NCI-H2171 treated with DMSO at 0.1 percent for 48 hours (cell line): ENCODE measurements around the gene ITPRID2.
"Not testable (repeated sequence)": the region's sequence is repeated elsewhere in the genome, so short reads cannot be mapped to it uniquely, and the experiment has no call there.

ENCODE experiments used
- DNase-seq: peaks from one replicate; lab custom pipeline; 2025; lab: John Stamatoyannopoulos, UW

The ITPRID2 gene

DNA sequence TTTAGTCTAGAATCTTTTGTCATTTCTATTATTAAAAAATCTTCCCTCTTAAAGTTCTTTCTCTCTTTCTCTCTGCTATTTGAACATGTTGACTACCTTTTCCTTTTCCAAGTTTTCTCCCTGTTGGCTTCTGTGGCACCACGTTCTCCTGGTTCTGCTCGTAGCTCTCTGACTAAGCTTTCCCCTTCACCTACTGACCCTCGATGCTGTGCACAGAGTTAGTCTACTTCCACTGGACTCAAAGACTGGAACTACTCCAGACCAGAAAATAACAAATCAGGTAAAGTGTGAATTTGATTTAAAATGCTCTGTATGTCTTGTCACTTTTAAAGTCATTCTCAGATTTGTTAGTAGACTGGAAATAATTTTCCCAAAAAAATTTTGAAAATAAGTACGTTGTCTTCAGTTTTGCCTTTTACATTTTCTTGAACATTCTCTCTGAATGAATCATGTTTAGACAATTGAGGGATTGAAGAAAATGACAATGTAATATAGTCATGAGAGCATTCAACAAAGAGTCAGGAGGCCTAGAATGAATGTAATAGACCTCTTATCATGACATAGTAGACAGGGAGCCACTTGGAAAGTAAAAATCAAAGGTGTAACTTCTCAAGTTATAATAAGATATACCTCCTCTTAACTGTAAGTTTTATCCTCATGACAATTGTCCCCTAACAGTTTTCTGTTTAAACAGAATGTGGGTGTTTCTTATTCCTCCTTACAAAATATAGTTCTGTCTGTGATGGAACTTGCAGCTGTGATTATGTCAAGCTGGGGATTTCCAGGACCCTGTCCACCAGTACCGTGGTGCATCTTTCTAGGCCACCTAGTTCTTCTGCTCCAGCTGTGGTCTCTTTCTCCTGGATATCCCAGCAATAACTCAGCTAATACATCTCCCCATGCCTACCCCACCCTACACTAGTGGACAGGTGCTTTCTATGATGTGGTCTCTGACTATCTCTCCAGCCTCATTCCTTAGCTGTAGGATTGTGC lies 25.5 kb downstream of the ITPRID2 start:
- no peak for DNase-seq

DNA sequence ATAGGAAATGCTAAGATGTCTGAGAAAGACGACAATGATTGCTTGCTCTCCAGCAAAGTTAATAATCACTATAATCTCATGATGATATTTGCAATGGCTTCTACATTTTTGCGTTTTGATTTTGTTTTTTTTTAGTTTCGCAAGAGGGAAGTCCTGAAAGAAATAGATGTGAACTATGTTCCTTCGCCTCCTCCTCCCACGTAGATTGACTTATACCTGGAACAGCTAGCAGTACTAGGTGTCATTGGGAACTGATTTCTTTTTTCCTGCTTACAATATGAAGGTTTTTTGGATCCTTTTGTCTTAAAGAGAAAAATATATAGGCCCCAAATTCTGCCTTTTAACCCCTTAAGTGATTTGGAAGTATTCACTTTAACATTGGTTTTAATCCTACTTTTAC lies 26.7 kb downstream of the ITPRID2 start:
- no peak for DNase-seq

DNA sequence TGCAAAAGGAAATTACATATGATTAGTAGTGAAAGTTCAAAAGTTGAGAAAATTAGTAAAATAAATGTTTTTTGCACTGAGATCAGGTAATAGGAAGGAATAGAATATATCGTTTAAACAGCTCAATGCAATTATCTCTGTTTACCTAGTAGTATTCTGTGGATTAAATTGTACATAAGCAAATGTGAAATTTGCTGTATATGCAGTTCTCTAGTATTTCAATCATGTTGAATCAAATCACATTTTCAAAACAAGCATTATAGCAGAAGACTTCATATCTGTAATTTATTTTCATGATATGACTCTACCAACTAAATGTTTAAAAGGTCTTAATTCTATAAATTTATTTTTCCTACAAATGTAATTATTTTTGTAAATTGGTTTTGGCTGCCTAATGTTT lies 31.6 kb downstream of the ITPRID2 start:
- DNase-seq: no peak

DNA sequence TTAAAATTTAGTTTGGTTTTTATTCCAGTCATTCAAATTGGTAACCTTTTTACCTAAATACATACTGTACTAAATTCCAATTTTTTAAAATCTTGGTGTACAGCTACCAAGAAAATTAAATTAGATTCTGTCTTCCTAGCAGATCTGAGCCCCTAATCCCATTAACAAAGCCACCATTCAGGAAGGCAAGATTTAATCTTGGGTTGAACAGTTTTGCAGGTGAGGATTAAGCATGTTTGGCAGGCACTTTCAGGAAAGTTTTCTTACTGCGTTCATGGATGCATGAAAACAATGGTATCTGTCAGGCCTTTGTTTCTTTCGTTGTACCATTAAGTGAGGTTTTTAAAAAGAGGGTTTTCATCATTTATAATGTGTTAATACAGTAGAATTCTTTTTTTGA lies 32.8 kb downstream of the ITPRID2 start:
- no peak for DNase-seq

DNA sequence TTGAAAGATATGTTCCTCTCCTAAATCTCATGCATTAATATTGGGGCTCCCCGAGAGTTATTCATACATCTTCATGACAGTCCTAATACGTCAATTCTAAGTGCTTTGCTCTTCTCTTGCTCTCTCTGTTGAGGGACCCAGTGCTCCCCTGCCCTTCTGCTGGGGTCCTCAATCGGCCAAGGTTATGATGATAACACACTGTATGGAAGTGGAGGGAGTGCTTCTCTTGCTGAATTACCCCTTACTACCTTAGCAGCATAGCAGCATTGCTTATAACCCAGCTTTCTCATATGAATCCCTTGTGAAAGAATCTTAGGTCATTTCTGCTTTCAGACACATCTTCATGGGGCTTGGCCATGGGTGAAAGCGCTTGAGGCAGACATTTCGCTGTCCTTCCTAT lies 43.2 kb downstream of the ITPRID2 start:
- no peak for DNase-seq

DNA sequence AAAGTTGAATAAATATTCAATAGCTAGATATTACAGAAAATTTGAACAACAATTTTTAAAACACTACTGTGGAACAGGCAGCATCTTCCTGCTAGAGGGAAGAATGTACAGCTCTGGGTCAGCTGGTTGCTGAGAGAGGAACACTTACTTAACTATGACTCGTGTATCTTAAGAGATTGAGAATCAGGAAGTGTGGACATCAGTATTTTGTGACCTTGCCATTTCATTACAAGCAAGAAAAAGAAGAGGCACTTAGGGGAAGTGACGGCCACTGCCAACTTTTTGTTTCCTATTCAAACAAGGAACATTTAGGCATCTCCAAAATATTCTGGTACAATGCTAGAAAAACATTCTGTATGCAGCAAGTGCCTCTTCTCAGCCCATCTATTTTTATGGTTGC lies 45.9 kb downstream of the ITPRID2 start:
- no peak for DNase-seq

DNA sequence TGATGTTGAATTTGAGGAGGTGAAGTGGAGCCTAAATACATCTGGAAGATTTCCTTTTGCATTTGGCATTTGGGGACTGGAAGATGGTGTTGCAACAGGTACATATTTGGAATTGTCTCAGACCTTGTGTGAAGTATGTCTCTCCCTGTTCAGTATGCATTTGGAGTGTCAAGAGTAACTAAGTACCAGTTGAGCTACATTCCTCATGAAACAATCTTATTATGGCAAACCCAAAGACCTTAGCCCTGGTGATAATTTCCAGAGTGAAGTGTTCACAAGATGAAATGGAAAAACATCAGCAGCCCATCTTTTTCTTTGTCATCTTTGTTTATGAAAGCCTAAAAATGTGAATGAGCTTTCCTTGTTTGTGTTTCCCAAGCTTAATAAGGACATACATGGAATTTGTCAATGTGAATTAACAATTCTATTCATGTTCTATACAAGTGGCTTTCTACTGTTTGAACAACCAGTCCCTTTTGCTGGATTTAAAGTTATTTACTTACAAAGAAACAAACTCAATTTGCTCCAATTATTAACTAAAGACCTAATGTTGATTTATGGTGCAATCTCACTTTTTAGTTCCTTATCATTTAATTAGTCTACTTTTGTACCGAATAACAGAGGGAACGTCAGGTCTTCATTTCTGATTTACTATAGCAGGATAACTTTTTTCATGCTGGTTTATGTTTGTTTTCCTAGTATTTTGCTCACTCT lies 52.0 kb downstream of the ITPRID2 start:
- no peak for DNase-seq

DNA sequence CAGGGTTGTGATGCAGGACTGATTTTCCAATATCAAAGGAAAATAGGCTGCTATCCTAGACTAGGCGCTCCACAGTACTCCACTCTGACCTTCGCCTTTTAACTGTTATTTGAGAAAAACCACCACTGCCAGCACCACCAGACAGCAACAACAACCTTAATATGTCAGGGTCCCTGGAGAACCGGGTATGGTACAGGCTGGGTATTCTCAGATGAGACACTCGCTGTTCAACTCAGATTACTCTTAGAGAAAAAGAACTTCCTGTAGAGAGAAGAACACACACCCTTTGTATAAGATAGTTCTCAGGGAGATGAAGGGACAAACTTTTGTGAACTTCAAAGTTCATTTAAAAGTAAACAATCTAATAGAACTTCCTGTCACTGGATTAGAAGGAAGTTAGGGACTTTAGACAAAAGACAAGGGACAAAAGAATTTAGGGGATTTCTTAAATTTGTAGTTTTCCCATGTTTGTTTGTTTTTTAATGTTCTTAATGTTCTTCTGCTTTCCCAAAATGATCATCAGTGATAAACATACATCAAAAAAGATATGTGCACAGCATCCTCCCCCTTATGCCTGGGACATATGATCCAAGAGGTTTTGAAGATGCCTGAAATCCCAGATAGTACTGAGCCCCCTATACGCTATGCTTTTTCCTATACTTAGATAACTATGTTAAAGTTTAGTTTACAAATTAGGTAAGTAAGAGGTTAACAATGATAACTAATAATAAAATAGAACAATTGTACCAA lies 52.8 kb downstream of the ITPRID2 start:
- no peak for DNase-seq

DNA sequence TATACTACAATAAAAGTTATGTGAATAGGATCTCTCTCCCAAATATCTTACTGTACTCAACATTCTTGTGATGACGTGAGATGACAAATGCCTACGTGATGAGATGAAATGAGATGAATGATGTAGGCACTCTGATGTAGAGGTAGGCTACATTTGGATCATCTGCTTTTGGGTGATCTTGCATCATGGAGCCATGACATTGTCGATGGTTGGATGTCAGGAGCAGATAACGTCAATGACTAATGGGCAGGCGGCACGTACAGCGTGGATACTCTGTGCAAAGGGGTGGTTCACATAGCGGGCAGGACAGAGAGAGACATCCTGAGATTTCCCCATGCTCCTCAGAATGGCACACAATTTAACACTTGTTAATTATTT lies 53.4 kb downstream of the ITPRID2 start:
- DNase-seq: no peak

DNA sequence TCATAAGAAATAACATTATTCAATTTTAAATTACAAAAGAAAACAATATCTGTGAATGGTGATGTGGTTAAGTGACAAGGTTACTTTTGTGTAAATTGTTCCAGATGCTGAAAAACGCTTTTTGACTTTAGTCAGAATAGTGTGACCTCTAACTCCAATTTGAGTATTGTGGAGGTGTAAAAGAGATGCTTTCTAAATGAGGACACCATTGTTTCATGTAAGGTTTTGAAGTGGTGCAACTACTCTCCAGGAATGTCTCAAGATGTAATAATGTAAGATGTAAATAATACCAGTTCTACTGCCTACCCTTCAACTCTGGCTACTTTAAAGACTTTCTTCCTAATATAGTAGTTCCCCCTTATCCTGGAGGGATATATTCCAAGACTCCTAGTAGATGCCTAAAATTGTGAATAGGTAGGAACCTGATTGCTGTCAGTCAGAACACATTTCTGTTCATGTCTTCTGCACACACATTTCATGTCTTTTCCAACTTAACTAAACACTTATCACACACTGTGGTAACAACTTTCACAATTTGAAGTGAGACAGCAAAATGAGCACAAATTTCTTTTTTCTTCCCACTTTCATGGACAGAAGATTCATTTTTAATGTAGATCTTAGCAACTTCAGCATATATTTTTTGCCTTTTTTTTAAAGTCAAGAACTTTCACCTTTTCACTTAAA lies 55.1 kb downstream of the ITPRID2 start:
- no peak for DNase-seq

DNA sequence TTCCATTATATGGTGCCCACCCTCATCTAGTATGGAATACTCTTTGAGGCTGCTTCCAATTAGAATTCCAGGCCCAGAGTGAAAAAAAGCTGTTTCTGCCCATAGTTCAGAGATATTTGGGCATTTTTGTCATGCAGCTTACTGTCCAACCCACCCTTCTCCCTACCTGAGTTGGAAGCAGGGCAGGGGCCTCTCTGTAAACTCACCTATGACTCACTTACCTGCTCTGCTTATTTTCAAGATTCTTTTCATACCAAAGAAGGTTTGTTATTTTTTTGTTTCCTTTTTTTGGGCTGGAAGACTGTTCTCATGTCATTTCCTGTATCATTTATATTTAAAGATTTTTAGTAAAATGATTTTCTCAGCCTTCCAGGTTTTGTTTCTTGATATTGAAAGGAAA lies 55.7 kb downstream of the ITPRID2 start:
- DNase-seq: no peak

DNA sequence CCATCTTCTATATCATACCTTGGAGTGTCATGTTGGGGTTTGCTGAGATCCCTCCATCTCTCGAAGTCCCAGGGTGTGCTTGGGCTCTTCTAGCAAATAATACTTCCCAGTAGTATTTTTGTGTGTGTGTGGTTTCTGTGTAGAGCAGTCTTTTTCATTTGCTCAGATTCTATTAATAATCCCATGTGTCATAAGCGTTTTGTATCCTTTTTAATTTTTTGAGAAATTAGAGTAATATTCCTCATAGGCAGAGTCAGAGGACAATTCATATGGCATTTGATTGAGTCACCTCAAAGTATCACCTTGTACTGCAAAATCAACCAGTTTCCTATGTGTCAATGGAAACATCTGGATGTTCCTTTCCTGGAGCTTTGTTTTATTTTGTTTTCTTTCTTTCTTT lies 56.7 kb downstream of the ITPRID2 start:
- DNase-seq: no peak

DNA sequence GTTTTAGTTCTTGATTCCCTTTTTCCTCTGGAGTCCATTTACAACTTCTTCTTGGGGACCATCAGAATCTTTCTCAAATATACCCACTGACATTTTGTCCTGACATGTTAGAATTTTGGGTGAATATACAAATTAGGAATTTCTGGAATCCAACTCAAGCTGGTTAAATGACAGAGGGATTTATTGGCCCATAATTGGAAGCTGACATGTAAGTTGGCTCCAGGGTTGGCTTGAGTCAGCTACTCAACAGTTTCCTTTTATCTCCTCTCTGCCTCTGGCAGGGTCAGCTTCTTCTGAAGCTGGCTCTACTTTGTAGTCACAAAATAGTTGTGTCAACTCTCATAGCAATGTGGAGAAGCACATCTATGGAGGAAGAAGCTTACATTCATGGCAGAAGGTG lies 57.5 kb downstream of the ITPRID2 start:
- no peak for DNase-seq

DNA sequence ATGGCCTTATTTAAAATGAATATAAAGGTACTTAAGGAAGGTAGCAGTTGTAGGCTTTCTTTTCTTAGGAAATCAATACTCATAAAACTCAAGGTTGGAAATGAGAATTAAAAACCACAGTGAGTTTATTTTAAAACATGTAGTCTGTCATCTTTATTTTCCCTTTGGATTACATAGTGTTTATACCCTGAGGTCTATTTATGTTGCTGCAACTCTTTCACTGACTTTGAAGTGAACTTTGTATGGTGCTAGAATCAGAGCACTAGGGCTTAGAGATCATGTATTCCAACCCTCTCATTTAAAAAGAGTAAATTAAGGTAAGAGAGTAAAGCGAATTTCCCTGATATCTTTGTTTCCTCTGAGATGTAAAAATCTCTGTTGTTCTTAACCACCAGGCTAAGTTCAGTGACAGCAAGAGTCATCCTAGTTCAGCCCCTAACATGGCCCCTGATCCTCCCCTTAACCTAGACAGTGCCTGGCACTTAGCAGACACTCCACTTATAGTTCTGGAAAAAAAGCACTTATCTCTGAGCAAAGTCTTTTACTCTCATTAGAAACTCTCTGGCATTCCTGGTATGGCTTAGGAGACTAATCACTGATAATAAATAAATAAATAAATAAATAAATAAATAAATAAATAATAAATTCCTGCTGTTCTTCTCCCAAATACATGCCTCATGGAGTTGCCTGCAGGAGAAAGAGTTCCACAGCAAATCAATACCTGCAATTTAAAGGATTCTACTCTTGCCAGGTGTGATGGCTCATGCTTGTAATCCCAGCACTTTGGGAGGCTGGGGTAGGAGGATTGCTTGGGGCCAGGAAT lies 61.1 kb downstream of the ITPRID2 start:
- DNase-seq: no peak

DNA sequence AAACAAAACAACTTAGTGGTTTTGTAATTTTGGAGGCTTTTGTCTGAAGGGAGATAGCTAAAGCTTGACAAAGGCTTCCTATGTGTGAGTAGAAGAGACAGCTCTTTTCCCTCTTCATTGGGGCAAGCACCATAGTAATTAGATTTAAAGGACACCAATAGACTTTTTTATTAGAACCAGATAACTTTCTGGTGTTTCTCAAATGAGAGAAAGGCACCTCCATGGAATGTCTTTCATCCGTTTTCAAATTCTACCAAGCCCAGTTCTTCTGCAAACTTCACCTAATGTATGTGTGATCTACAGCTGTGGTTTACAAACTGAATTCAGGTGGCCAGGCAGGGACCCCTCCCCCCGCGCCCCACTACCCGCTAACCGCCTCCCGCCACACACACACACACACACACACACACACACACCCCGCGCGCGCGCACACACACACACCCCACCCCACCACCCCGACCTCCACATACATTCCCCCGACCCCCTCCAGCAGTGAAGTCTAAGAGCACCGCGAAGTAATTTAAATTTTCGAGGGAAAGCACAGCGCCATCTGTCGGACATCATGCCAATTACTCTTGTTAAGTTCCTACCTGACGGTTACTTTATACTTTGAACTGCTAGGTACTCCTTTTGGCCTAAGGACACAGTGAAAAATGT lies 62.5 kb downstream of the ITPRID2 start:
- DNase-seq: no peak

DNA sequence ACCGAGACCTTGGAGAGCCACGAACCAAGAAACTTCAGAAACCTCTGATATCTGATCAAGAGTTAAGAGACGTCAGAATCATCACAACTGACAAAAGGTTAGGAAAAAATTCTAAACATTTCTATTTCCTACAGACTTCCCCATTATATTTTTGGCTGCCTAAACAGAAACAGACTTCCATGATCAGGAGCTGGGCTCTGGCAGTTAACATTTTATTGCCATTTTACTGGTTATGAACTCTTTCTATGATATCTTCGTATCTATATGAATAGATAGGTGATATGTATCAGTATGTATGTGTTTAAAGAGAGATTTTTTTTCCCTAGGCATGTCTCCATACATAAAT lies 63.0 kb downstream of the ITPRID2 start:
- DNase-seq: no peak

DNA sequence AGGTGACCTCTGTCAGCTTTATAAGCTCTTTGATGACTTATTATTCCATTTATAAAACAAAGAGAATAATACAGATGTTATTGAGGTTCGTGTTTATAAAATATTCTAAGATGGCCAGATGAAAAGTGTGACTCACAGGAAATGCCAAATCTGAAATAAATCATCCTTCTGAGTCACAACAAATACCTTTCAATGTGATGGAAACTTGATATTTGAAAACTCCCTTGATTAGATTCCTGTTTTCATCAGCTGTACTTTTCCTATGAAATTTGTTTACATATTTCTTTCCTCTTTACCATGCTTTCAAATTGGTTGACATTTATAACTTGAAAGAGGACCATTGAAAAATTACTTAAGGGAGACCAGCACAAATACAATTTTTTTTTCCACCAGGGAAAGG lies 63.5 kb downstream of the ITPRID2 start:
- DNase-seq: no peak

DNA sequence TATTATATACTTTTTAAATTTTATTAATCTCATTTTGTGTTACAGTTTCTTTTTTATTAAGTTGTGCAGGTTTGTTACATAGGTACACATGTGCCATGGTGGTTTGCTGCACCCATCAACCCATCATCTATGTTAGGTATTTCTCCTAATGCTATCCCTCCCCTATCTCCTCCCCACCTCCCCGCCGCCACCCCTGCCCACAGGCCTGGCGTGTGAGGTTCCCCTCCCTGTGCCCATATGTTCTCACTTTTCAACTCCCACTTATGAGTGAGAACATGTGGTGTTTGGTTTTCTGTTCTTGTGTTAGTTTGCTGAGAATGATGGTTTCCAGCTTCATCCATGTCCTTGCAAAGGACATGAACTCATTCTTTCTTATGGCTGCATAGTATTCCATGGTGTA lies 64.3 kb downstream of the ITPRID2 start:
- not testable (repeated sequence) for DNase-seq

DNA sequence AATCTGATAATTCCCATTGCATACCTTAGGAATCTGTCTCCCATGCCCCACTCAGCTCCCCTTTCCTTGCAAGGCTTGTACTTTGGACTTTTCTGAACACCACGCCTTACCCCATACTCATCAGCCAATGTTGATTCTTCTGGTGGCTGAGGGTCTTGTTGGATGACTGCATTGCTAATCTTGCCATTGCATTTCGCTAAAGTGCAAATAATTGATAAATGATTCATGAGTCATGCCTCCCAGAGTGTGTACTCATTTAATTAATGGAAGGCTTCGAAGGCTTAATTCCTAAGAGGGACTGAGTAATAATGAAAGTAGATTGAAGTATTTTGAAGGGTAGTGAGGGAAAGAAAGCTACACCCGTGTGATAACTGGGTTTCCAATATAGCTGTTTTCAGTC lies 66.1 kb downstream of the ITPRID2 start:
- no peak for DNase-seq

DNA sequence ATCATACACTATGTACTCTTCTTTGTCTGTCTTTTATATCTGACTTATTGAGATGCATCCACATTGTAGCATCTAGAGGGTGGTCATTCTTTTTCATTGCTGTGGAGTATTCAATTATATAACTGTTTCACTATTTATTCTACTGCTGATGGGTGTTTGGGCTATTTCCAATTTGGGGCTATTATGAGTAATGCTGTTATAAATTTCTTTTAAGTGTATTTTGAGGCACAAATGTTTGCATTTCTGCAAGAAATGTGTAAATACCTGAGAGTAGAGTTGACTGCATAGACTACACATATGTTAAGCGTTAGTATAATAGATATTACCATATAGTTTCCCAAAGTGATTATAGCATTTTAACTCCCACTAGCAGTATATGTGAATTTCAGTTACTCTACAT lies 67.2 kb downstream of the ITPRID2 start:
- no peak for DNase-seq

DNA sequence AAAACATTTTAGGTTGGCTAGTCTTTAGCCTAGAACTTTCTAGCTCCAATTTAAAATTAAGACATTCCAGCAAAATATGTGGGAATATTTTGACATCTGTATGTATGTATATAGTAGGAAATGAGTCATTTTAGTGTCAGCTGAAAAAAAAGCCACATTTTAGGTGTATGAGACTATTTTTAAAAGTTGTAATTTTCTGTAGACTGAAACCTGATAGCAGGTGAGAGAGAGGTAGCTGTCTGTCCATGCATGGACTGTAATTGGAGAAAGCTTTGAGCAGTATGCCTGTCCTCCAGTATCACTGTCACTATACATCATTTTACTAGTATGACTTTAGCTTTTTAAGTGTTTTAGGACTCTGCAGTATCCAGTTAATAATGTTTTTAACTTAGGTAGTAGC lies 68.0 kb downstream of the ITPRID2 start:
- DNase-seq: peak; percentile 27
